Measurements from ENCODE around the gene CHMP5. TPM values are rescaled to one million over a fixed set of nuclear protein-coding genes. Genes with fewer than 3 reads are reported as not detected.

CHMP5 gene
- polyA plus RNA-seq, 2 of the 4 experiments (the other 2 are of a cell fraction), result 108 to 187 TPM

DNA sequence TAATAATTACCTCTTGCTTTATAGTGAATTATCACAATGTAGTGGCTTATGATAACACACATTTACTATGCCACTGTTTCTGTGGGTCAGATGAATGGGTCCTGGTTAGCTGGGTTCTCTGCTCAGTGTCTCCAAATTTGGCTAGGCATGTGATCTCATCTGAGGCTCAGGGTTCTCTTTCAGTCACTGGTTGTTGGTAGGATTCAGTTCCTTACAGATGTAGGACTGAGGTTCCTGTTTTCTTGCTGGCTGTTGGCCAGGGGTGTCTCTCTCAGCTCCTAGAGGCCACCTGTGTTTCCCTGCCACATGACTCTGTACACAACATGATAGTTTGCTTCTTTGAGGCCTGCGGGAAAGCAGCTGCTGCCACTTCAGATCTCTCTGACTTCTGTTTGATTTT is 32.6 kb downstream of the CHMP5 start:
- ChIA-PET POLR2A (interaction anchor here (0.6 kb wide), 1 partner anchor 147 kb away, joined by 3 read pairs; no protein-coding TSS in a partner anchor), CTCF (interaction anchor here (0.6 to 3.5 kb wide), 7 partner anchors 9 to 141 kb away, joined by 3 to 22 read pairs (median 3); no protein-coding TSS in a partner anchor)
- no peak for TF ChIP-seq RAD21 (conservative IDR thresholded peaks at IDR 0.05 in 1 of 2, IDR thresholded peaks at IDR 0.05 in 1 of 2)
- no peak for TF ChIP-seq REST (IDR thresholded peaks at IDR 0.05)
- no peak for TF ChIP-seq JUNB (IDR thresholded peaks at IDR 0.05)
- TF ChIP-seq SREBF2 (IDR thresholded peaks at IDR 0.05), result no peak
- TF ChIP-seq HOXA7 (CRISPR knock-in tag; IDR thresholded peaks at IDR 0.05), result no peak
- TF ChIP-seq NFE2L2 (conservative IDR thresholded peaks at IDR 0.05; ENCODE audit: low read length), result no peak
- TF ChIP-seq FOSB (CRISPR knock-in tag; IDR thresholded peaks at IDR 0.05), result no peak
- no peak for TF ChIP-seq ZFP36 (IDR thresholded peaks at IDR 0.05; ENCODE audit: borderline replicate concordance, partially characterized antibody)
- no peak for TF ChIP-seq GATA3 (IDR thresholded peaks at IDR 0.05; ENCODE audit: borderline replicate concordance)
- TF ChIP-seq HOXB5 (CRISPR knock-in tag; IDR thresholded peaks at IDR 0.05), result no peak
- TF ChIP-seq RFX5 (IDR thresholded peaks at IDR 0.05), result no peak
- no peak overlapping the region for H3K4me3 ChIP-seq
- H3K4me1 ChIP-seq, result peaks cover 32% of the 10 kb centered on the region
- 92% methylated on average over 1 of the region's 1 CpG for WGBS (ENCODE audit: missing lambda C conversion rate)
- FAIRE-seq, result no peak
- peak overlapping the region; percentile 17; the same call in 2 of the 3 replicates for H3K4me2 ChIP-seq
- H3K27ac ChIP-seq, result 0 out of 6 replicates have a peak overlapping the region, but pooled peaks of 1 of the 2 experiments have one; percentile 41
- 0 out of 6 replicates have a peak, but pooled peaks of 1 of the 2 experiments have one; percentile 34 for ATAC-seq
- no peak for DNase-seq (ENCODE audit: low read depth in 1 of 2, low spot score in 1 of 2)
- H3K9me3 ChIP-seq, result no peaks in the 10 kb centered on the region

GRCh38 chr9:33300546-33300945 is 35.7 kb downstream of the CHMP5 start:
- Histone ChIP-seq H3K4me3 (no peak overlapping the region), H3K4me1 (peaks cover 18% of the 10 kb centered on the region), H3K27ac (no peak overlapping the region), H3K9me3 (no peaks in the 10 kb centered on the region), H3K4me2 (no peak overlapping the region)
- ATAC-seq, result peak in 1 of 2 experiments; percentile 23; a peak in 1 of 6 replicates
- no peak for TF ChIP-seq NPAS2 (CRISPR knock-in tag; IDR thresholded peaks at IDR 0.05; ENCODE audit: borderline replicate concordance)
- TF ChIP-seq MAZ (IDR thresholded peaks at IDR 0.05; ENCODE audit: borderline replicate concordance, low read depth, low read length), result no peak
- POLR2A ChIA-PET, result interaction anchor here (0.9 kb wide), 1 partner anchor 11 kb away, joined by 8 read pairs; the partner anchor contains the start of gene NFX1
- FAIRE-seq, result no peak
- 82% methylated on average over 2 of the region's 2 CpGs for WGBS (ENCODE audit: missing lambda C conversion rate)
- CTCF ChIA-PET, result interaction anchor here (0.9 to 6.1 kb wide), 5 partner anchors 9 to 80 kb away, joined by 3 to 21 read pairs (median 4); no protein-coding TSS in a partner anchor
- no peak for DNase-seq (ENCODE audit: low read depth in 1 of 2, low spot score in 1 of 2)

GRCh38 chr9:33304362-33304761 is 39.5 kb downstream of the CHMP5 start:
- ChIA-PET CTCF (interaction anchor here (1.1 to 6.1 kb wide), 7 partner anchors 8 to 417 kb away, joined by 3 to 21 read pairs (median 4); no protein-coding TSS in a partner anchor), POLR2A (no interaction called here)
- Histone ChIP-seq H3K4me3 (no peak overlapping the region), H3K27ac (no peak overlapping the region), H3K4me1 (0 out of 3 replicates have a peak, but pooled peaks cover 2% of the 10 kb centered on the region), H3K9me3 (no peaks in the 10 kb centered on the region), H3K4me2 (no peak overlapping the region)
- FAIRE-seq (no peak), DNase-seq (ENCODE audit: low read depth in 1 of 2, low spot score in 1 of 2) (no peak), ATAC-seq (no peak)
- TF ChIP-seq PHF8 (IDR thresholded peaks at IDR 0.05; ENCODE audit: borderline replicate concordance, low read depth), result no peak
- TF ChIP-seq JUNB (IDR thresholded peaks at IDR 0.05), result no peak
- TF ChIP-seq FOSL2 (IDR thresholded peaks at IDR 0.05), result no peak
- no peak for TF ChIP-seq FOSL2 (CRISPR knock-in tag; IDR thresholded peaks at IDR 0.05)
- TF ChIP-seq, protein P1, sequence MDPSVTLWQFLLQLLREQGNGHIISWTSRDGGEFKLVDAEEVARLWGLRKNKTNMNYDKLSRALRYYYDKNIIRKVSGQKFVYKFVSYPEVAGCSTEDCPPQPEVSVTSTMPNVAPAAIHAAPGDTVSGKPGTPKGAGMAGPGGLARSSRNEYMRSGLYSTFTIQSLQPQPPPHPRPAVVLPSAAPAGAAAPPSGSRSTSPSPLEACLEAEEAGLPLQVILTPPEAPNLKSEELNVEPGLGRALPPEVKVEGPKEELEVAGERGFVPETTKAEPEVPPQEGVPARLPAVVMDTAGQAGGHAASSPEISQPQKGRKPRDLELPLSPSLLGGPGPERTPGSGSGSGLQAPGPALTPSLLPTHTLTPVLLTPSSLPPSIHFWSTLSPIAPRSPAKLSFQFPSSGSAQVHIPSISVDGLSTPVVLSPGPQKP (IDR thresholded peaks at IDR 0.05; ENCODE audit: low read depth, low read length), result no peak
- TF ChIP-seq, protein P2, sequence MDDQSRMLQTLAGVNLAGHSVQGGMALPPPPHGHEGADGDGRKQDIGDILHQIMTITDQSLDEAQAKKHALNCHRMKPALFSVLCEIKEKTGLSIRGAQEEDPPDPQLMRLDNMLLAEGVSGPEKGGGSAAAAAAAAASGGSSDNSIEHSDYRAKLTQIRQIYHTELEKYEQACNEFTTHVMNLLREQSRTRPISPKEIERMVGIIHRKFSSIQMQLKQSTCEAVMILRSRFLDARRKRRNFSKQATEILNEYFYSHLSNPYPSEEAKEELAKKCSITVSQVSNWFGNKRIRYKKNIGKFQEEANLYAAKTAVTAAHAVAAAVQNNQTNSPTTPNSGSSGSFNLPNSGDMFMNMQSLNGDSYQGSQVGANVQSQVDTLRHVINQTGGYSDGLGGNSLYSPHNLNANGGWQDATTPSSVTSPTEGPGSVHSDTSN (IDR thresholded peaks at IDR 0.05), result no peak
- TF ChIP-seq NFE2L2 (conservative IDR thresholded peaks at IDR 0.05; ENCODE audit: low read length), result no peak
- TF ChIP-seq CHD2 (IDR thresholded peaks at IDR 0.05; ENCODE audit: low read length, partially characterized antibody), result no peak
- TF ChIP-seq HMGXB4 (CRISPR knock-in tag; IDR thresholded peaks at IDR 0.05; ENCODE audit: borderline replicate concordance), result no peak
- TF ChIP-seq, protein P3, sequence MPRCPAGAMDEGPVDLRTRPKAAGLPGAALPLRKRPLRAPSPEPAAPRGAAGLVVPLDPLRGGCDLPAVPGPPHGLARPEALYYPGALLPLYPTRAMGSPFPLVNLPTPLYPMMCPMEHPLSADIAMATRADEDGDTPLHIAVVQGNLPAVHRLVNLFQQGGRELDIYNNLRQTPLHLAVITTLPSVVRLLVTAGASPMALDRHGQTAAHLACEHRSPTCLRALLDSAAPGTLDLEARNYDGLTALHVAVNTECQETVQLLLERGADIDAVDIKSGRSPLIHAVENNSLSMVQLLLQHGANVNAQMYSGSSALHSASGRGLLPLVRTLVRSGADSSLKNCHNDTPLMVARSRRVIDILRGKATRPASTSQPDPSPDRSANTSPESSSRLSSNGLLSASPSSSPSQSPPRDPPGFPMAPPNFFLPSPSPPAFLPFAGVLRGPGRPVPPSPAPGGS (IDR thresholded peaks at IDR 0.05), result no peak
- TF ChIP-seq MAFK (IDR thresholded peaks at IDR 0.05; ENCODE audit: partially characterized antibody), result no peak
- TF ChIP-seq SREBF2 (IDR thresholded peaks at IDR 0.05), result no peak
- TF ChIP-seq RAD21 (conservative IDR thresholded peaks at IDR 0.05 in 1 of 2, IDR thresholded peaks at IDR 0.05 in 1 of 2), result no peak
- TF ChIP-seq HOXB13 (CRISPR knock-in tag; IDR thresholded peaks at IDR 0.05; ENCODE audit: low read depth), result no peak
- no peak for TF ChIP-seq HOXA7 (CRISPR knock-in tag; IDR thresholded peaks at IDR 0.05)
- WGBS (ENCODE audit: missing lambda C conversion rate), result 95% methylated on average over 1 of the region's 1 CpG
